Progenitor cell of endocrine pancreas (in vitro differentiated cells): ENCODE results near the gene ATP6V0D1. TPM values are rescaled to one million over a fixed set of nuclear protein-coding genes. Genes with fewer than 3 reads are reported as not detected.

Source experiments
- DNase-seq: peaks from one replicate; pipeline ENCODE4 v3.0.0; 2021; ENCODE audit warnings: low spot score; ENCODE audit not compliant: unreplicated experiment
- H3K27ac Mint-ChIP-seq: 2 replicates; pipeline ENCODE4 v1.8.0; 2021; ENCODE audit warnings: mild to moderate bottlenecking, moderate library complexity, mixed read lengths
- H3K27me3 Mint-ChIP-seq: 2 replicates; pipeline ENCODE4 v1.8.0; 2021; ENCODE audit warnings: mixed read lengths
- H3K36me3 Mint-ChIP-seq: 2 replicates; pipeline ENCODE4 v1.8.0; 2022; ENCODE audit warnings: mixed read lengths; ENCODE audit not compliant: insufficient read depth
- H3K4me1 Mint-ChIP-seq: 2 replicates; pipeline ENCODE4 v1.8.0; 2021; ENCODE audit warnings: low read depth, mixed read lengths
- H3K4me3 Mint-ChIP-seq: 2 replicates; pipeline ENCODE4 v1.8.0; 2021; ENCODE audit warnings: low read depth, mild to moderate bottlenecking, moderate library complexity, mixed read lengths
- H3K9me3 Mint-ChIP-seq: 2 replicates; pipeline ENCODE4 v1.8.0; 2021; ENCODE audit warnings: low read depth, mixed read lengths
- total RNA-seq: library from RNA; stranded (reverse); gene quantifications from 2 replicates; pipeline ENCODE4 v1.2.1, GENCODE V29; 2021
- TF ChIP-seq, protein P1 (sequence below): fragments of 200-600 bp; sonication (generic); IDR thresholded peaks from one replicate; pipeline ENCODE4 v1.5.0; 2021; ENCODE audit warnings: antibody characterized with exemption, mild to moderate bottlenecking; ENCODE audit not compliant: unreplicated experiment

Gene ATP6V0D1
- total RNA-seq, 1 donor from 2014 or later, result 65.3 TPM

DNA sequence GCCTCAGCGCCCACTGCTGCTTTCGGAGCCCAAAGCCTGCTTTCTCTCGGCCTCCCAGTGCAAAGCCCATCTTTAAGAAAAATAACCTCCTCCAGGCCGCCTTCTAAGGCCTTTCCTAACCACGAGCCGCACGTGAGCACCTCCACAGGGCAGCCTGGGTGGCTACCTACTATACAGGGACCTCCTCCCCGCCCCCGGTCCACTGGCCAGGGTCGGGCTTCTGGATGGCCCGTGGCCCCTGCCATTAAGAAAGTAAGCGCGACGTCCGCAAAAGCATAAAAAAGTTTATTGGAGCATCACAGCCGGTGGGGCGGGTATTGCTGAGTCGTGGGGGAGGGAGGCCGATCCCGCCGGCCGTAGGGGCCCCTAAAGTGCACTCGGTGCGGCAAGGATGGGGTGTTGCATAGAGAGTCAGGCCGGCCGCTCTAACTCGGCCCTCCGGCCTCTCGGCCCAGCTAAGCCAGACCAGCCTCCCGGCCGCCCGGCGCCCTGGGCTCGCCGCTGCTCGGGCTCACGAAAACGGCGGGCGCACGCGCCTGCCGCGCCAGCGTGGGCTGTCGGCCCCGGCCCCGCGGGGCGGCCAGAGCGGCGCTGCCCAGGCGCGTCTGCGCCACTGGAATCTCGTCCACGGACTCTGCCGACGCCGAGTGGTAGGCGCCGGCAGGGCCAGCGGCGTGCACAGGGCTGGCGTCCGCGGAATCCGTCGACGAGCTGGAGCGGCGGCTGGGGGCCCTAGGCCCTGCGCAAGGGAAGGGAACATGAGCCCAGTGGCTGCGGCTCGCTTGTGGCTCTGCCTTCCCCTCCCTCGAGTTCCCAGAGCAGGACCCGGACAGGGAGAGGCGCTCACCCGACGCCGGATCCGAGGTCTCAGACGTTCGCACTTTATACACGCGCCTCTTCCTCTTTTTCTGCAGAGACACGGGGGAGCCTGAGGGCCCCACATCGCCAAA is 86.5 kb downstream of the ATP6V0D1 start:
- TF ChIP-seq, protein P1, sequence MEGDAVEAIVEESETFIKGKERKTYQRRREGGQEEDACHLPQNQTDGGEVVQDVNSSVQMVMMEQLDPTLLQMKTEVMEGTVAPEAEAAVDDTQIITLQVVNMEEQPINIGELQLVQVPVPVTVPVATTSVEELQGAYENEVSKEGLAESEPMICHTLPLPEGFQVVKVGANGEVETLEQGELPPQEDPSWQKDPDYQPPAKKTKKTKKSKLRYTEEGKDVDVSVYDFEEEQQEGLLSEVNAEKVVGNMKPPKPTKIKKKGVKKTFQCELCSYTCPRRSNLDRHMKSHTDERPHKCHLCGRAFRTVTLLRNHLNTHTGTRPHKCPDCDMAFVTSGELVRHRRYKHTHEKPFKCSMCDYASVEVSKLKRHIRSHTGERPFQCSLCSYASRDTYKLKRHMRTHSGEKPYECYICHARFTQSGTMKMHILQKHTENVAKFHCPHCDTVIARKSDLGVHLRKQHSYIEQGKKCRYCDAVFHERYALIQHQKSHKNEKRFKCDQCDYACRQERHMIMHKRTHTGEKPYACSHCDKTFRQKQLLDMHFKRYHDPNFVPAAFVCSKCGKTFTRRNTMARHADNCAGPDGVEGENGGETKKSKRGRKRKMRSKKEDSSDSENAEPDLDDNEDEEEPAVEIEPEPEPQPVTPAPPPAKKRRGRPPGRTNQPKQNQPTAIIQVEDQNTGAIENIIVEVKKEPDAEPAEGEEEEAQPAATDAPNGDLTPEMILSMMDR, result peak; percentile 8
- no peaks in the 10 kb centered on the region for H3K9me3 Mint-ChIP-seq
- H3K27me3 Mint-ChIP-seq, result peaks cover 26% of the 10 kb centered on the region
- H3K36me3 Mint-ChIP-seq, result peaks cover 1% of the 10 kb centered on the region
- DNase-seq, result no peak
- H3K27ac Mint-ChIP-seq, result no peak overlapping the region
- peaks cover 16% of the 10 kb centered on the region for H3K4me1 Mint-ChIP-seq
- H3K4me3 Mint-ChIP-seq, result peak overlapping the region; percentile 33

DNA sequence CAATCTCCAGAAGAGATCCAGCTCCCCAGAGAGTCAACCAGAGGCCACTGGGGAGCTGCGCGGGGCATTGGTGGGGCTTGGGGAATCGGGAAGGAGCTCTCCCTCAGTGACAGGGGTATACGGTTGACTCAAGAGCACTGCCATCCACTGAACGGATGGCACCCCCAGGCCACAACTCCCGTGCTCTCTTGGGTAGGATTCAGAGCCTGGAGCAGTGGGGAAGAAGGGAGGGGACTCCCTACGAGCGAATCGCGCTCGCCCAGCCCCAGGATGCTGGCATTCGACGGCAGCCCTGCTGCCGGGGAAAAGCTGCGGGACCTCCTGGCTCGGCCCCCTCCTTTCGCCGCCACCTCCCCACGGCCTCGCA is 87.2 kb downstream of the ATP6V0D1 start:
- Mint-ChIP-seq H3K27ac (no peak overlapping the region), H3K36me3 (peaks cover 1% of the 10 kb centered on the region), H3K4me3 (peak overlapping the region; percentile 33), H3K4me1 (peaks cover 16% of the 10 kb centered on the region), H3K27me3 (peaks cover 26% of the 10 kb centered on the region), H3K9me3 (no peaks in the 10 kb centered on the region)
- TF ChIP-seq, protein P1, result no peak
- no peak for DNase-seq

DNA sequence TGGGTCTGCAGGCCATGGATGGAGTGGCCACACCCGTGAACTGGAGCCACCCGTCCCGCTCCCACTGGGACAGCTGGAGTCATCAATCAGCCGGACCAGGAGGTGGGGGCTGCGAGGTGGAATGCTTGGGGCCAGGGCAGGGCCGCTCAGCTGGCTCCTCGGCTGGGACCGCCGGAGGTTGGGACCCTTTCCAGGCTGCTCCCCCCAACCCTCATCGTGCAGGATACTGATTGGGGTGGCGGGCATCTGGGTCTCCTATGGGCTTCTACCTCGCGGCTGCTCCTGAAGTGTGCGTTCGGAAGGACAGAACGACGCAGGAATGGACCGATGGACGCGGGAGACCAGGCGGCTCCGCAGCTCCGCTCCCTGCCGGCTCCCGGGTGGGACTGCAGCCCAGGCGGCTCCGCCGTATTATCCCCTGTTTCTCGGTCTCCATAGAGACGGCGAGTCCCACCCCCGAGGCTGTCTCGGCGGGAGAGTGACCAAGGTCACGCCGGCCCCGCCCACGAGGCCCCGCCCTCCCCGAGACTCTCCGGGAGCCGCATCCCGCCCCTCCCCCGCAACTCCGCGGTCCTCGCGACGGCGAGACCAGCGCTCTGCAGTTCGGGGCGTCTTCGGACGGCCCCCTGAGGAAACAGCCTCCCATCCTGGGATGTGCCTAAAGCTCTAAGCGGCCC is 87.7 kb downstream of the ATP6V0D1 start, which contains the start of gene TPPP3:
TPPP3 (minus strand) TSS at position 388 of the 677 bp plus-strand sequence. CDS start 2,387 bp downstream, outside the sequence.
- Mint-ChIP-seq H3K4me3 (peak within 1 kb of the TSS; percentile 58), H3K4me1 (peaks cover 16% of the 10 kb centered on the region), H3K9me3 (no peaks in the 10 kb centered on the region), H3K27ac (no peak within 1 kb of the TSS), H3K27me3 (peaks cover 26% of the 10 kb centered on the region), H3K36me3 (peaks cover 1% of the 10 kb centered on the region)
- DNase-seq, result peak; percentile 68
- TF ChIP-seq, protein P1, result peak; percentile 76

DNA sequence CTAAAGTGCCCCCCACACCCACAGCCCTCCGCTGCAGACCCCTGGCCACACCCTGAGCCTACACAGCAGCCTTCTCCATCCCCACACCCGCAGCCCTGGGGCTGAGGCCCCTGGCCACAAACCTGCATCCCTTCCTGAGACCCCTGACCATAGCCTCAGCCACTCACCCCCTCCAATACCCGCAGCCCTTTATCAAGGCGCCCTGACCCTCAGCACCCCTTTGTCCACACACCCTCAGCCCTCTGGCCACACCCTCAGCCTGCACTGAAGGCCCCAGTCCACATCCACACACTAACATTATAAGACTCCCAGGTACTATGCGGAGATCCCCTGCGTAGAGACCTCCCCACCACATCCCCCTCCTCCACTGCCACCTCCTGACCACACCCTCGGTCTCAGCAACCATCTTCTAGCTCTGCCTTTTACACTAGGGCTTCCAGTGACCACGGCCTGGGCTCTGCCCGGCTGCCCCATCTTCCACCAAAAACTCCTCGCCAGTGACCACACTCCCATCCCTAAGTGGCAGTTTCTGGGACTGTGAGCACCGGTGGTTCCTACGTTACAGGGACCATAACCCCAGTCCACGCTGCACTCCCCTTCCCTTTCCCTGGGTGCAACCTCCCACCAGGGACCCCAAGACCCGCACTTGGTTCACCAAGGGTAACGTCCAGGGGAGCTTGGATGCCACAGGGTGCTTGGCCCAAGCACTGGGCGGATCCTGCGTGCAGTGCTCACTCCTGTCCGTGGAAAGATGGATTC is 88.5 kb downstream of the ATP6V0D1 start:
- Mint-ChIP-seq H3K9me3 (no peaks in the 10 kb centered on the region), H3K27ac (no peak overlapping the region), H3K4me1 (peaks cover 16% of the 10 kb centered on the region), H3K4me3 (peak overlapping the region; percentile 58), H3K27me3 (peaks cover 26% of the 10 kb centered on the region), H3K36me3 (peaks cover 1% of the 10 kb centered on the region)
- TF ChIP-seq, protein P1, result no peak
- no peak for DNase-seq
